ENCODE measurements around the gene DGAT2L6. TPM values are rescaled to one million over a fixed set of nuclear protein-coding genes. Genes with fewer than 3 reads are reported as not detected.

The DGAT2L6 gene, protein sequence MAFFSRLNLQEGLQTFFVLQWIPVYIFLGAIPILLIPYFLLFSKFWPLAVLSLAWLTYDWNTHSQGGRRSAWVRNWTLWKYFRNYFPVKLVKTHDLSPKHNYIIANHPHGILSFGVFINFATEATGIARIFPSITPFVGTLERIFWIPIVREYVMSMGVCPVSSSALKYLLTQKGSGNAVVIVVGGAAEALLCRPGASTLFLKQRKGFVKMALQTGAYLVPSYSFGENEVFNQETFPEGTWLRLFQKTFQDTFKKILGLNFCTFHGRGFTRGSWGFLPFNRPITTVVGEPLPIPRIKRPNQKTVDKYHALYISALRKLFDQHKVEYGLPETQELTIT
- not detected in 2 replicates for total RNA-seq

GRCh38 chrX:70176938-70177533 lies at the start of gene DGAT2L6:
TSS of gene DGAT2L6 (plus strand) at chrX:70177483. CDS start at chrX:70177583, 100 bp downstream.

GRCh38 chrX:70133303-70134115 lies 43.8 kb upstream of the DGAT2L6 start, which contains the start of gene IGBP1:
TSS of gene IGBP1 (plus strand) at chrX:70133447. CDS start at chrX:70133948, 501 bp downstream.

GRCh38 chrX:70234355-70234754 lies 57.1 kb downstream of the DGAT2L6 start, which contains the start of gene AWAT1:
TSS of gene AWAT1 (plus strand) at chrX:70234655. CDS start at chrX:70234696, 41 bp downstream.

Other genes with a start within 250 kb of the DGAT2L6 start
- gene AWAT2, start 127.5 kb upstream of the DGAT2L6 start, total RNA-seq: not detected in 2 replicates
- not detected in 2 replicates for gene OTUD6A, start 115.0 kb upstream of the DGAT2L6 start, total RNA-seq
- 46.2 and 48.8 TPM in 2 replicates for gene IGBP1, start 44.0 kb upstream of the DGAT2L6 start, total RNA-seq
- gene AWAT1, start 57.2 kb downstream of the DGAT2L6 start, total RNA-seq: not detected in 2 replicates
- gene P2RY4, start 82.7 kb downstream of the DGAT2L6 start, total RNA-seq: 0.15 TPM in 1 of 2 replicates, not detected in the other
- gene ARR3, start 90.9 kb downstream of the DGAT2L6 start, total RNA-seq: not detected in 2 replicates
- gene RAB41, start 104.7 kb downstream of the DGAT2L6 start, total RNA-seq: not detected in 2 replicates
- 58.0 and 71.4 TPM in 2 replicates for gene PDZD11, start 112.4 kb downstream of the DGAT2L6 start, total RNA-seq
- gene KIF4A, start 112.6 kb downstream of the DGAT2L6 start, total RNA-seq: 17.7 and 17.8 TPM in 2 replicates
- not detected in 2 replicates for gene GDPD2, start 245.8 kb downstream of the DGAT2L6 start, total RNA-seq